Endometrial microvascular endothelial cells (primary cell): Measurements from ENCODE around the gene COLQ. TPM values are rescaled to one million over a fixed set of nuclear protein-coding genes. Genes with fewer than 3 reads are reported as not detected.

Experiments used
- in situ Hi-C: cut with HindIII; loops from 2 replicates; pipeline ENCODE4 v1.10.0; 2017; ENCODE audit warnings: low sequenced_read_pairs, low pct_unique_long_range_greater_than_20kb; ENCODE audit errors: inconsistent ontology term
- total RNA-seq: library from RNA; depleted of rRNA; stranded (reverse); fragments of >200 nt; gene quantifications from one replicate; pipeline ENCODE4 v1.2.3, GENCODE V29; 2015; ENCODE audit errors: inconsistent ontology term

The COLQ gene
- total RNA-seq, 1 donor from 2014 or later, result not detected

GRCh38 chr3:15405448-15406050 is 116.0 kb downstream of the COLQ start:
- in situ Hi-C loops, result no loop called here

- in situ Hi-C loops, result no loop called here
These were observed 116.7 kb downstream of the COLQ start for GRCh38 chr3:15404767-15405166.

- in situ Hi-C loops, result no loop called here
These were observed 117.5 kb downstream of the COLQ start for GRCh38 chr3:15403965-15404364.

- in situ Hi-C loops, result no loop called here
These were observed 118.0 kb downstream of the COLQ start for GRCh38 chr3:15403495-15403894.

GRCh38 chr3:15401936-15402335 is 119.6 kb downstream of the COLQ start:
- in situ Hi-C loops, result no loop called here

Other genes starting within 250 kb of the COLQ start
- gene SH3BP5, start 189.1 kb downstream of the COLQ start, total RNA-seq, result 93.6 TPM
- 17.7 TPM for gene METTL6, start 94.2 kb downstream of the COLQ start, total RNA-seq
- gene EAF1, start 94.1 kb downstream of the COLQ start, total RNA-seq, result 17.6 TPM
- gene HACL1, start 79.9 kb upstream of the COLQ start, total RNA-seq, result 29.0 TPM
- gene BTD, start 80.0 kb upstream of the COLQ start, total RNA-seq, result 17.7 TPM